ENCODE data around the gene PRTN3.

PRTN3 gene, protein sequence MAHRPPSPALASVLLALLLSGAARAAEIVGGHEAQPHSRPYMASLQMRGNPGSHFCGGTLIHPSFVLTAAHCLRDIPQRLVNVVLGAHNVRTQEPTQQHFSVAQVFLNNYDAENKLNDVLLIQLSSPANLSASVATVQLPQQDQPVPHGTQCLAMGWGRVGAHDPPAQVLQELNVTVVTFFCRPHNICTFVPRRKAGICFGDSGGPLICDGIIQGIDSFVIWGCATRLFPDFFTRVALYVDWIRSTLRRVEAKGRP

DNA sequence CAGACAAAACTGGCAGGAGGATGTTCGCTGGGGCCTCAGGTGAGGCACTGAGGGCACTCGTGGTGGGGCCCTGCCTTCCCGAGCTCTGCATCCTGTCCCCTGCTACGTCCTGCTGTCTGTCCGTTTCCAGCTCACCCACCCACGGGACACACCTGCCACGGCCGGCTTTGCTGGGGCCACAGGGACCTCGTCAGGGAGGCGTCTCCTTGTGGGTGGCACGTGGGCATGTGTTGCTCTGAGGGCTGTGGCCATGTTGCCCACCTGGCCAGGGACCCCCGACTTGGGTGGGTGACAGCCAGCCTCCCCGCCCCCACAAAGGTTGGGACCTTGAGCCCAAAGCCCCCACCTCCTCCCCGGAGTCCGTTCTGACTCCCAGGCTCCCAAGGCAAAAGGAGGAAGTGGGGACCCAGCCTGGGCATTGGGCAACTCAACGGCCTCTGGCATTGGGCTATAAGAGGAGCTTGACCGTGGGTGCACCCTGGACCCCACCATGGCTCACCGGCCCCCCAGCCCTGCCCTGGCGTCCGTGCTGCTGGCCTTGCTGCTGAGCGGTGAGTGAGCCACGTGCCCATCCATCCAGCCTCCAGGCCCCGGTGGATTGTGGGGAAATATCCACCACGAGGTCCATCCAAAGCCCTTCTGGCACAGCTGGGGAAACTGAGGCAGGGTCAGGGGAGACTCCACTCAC lies at the start of gene PRTN3:
PRTN3 (plus strand) TSS at position 481 of the 688 bp plus-strand sequence; CDS start at position 491, 10 bp downstream.
- no peak for DNase-seq (ENCODE audit: low read depth, low spot score)

DNA sequence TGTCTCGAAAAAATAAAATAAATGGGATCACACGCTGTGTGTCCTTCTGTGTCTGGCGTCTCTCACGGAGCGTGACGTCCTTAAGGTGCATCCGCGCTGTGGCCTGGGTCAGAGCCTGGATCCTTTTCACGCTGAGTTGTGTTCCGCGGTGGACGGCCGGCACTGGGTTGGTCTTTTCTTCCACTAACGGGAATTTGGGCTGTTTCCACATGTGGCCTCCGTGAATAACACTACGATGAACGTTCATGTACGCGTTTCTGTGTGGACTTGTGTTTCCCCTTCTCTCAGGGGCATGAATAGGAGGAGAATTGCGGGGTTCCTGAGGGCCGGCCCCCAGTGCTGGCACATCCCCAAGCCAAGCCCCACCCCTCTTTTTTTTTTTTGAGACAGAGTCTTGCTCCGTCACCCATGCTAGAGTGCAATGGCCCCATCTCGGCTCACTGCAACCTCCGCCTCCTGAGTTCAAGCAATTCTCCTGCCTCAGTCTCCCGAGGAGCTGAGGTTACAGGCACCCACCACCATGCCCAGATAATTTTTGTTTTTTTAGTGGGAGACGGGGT lies 49.7 kb upstream of the PRTN3 start:
- no peak for DNase-seq (ENCODE audit: low read depth, low spot score)

DNA sequence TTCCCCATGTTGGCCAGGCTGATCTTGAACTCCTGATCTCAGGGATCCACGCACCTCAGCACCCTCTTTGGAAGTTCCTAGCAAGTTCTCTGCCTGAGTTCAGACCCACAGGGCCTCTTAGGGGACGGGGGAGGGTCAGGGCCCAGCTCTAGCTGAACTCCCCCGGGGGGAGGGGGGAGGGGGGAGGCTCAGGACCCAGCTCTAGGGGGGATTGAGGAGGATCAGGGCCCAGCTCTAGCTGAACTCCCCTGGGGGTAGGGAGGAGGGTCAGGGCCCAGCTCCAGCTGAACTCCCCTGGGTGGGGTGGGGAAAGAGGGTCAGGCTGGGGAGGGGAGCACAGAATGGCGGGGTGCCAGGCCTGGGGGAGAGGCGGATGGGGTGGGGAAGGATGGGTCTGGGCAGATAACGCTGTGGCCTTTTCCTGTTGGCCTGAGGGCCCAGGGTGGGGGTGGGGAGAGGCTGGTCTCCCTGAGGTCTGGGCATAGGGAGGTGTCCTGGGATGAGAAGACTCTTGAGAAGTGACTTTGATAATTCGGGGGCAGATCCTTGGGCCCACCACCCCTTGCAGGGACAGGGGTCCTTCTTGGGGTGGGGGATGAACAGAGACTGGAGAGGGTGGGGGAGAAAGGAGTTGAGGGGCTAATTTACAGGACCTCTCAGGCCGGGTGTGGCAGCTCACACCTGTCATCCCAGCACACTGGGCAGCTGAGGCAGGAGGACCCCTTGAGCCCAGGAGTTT lies 49.1 kb upstream of the PRTN3 start:
- DNase-seq (ENCODE audit: low read depth, low spot score) = no peak

DNA sequence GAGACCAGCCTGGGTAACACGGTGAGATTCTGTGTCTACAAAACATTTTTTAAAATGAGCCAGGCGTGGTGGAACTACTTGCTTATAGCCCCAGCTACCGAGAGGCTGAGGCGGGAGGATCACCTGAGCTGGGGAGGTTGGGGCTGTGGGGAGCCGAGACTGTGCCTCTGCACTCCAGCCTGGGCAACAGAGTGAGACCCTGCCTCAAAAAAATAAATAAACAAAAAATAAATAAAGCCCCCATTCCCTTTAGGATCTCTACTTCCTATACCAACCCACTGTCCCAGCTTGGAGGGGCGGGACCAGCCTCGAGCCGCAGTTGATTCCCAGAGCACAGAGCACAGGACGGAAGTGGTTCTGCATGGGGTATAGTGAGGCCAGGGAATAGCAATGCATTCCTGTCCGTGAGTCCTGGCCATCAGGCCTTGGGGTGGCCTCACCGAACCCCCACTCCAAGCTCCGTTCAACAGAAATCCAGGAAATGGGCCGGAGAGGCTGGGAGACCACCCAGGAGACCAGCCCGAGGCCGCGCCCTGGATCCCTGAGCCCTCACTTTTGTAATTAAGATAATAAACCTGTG lies 48.4 kb upstream of the PRTN3 start:
- DNase-seq (ENCODE audit: low read depth, low spot score) = no peak

DNA sequence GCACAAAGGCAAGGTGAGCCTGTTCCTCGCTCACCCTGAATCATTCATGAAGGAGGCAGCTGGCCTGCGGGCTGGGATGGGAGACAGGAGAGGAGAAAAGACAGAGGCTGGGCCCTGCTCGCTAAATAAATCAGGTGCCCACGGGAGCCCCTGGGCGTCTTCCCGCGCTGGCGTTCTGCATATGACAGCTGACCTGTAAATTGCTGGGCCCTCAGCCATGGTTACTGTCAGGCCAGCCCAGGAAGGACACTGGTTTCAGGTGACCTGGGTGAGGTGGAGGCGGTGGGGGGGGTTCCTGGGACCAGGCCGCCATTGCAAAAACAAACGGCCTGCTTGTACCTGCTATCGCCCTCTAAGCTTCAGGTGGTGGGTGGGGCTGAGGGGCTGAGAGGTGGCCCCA lies 47.0 kb upstream of the PRTN3 start:
- DNase-seq (ENCODE audit: low read depth, low spot score) = no peak

DNA sequence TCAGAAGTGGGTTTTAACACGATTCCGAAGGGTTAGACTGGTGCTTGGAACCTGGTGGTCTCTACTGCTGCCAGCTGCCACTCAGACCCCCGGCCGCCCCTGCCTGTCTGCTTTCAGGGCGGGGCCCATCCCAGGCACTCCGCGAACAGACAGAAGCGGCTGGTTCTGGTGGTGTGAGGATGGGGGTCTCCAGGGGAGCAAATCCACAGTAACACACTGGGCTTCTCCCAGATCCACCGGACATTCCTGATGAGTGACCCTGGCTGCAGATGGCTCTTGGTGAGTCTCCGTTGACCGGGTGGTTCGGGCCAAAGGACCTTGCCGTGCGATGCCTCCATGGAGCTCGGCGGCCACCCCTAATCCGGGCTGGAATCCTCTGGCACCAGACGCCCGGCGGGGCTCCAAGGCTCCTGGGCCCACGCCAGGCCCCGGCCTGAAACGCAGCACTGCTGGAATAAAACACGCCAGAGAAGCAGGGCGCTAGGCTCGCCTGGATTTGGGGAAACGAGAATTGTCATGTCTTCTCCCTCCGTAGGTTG lies 45.7 kb upstream of the PRTN3 start:
- no peak for DNase-seq (ENCODE audit: low read depth, low spot score)

DNA sequence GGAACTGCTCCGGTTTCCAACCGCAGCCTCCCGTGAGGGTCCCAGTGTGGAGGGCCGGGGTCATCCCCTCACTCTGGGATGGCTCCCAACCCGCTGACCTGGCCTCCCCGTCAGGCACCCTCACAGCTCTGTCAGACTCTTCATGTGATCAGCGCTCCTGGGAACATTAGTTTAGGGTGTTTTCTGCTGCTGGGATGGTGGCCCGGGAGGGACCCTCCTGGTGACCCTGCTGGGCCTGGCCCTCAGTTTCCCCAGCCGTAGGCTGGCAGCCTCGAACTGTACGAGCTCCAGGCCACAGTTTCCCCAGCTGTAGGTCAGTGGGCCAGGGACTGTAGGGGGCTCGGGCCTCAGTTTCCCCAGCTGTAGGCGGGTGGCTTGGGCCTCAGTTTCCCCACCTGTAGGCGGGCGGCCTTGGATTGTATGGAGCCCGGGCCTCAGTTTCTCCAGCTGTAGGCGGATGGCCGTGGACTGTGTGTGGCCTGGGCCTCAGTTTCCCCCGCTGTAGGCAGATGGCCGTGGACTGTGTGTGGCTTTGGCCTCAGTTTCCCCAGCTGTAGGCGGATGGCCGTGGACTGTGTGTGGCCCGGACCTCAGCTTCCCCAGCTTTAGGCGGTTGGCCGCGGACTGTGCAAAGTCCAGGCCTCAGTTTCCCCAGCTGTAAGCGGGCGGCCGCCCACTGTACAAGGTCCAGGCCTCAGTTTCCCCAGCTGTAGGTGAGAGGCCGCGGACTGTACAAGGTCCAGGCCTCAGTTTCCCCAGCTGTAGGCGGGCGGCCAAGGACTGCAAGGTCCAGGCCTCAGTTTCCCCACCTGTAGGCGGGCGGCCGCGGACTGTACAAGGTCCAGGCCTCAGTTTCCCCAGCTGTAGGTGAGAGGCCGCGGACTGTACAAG lies 44.9 kb upstream of the PRTN3 start:
- DNase-seq (ENCODE audit: low read depth, low spot score) = no peak

DNA sequence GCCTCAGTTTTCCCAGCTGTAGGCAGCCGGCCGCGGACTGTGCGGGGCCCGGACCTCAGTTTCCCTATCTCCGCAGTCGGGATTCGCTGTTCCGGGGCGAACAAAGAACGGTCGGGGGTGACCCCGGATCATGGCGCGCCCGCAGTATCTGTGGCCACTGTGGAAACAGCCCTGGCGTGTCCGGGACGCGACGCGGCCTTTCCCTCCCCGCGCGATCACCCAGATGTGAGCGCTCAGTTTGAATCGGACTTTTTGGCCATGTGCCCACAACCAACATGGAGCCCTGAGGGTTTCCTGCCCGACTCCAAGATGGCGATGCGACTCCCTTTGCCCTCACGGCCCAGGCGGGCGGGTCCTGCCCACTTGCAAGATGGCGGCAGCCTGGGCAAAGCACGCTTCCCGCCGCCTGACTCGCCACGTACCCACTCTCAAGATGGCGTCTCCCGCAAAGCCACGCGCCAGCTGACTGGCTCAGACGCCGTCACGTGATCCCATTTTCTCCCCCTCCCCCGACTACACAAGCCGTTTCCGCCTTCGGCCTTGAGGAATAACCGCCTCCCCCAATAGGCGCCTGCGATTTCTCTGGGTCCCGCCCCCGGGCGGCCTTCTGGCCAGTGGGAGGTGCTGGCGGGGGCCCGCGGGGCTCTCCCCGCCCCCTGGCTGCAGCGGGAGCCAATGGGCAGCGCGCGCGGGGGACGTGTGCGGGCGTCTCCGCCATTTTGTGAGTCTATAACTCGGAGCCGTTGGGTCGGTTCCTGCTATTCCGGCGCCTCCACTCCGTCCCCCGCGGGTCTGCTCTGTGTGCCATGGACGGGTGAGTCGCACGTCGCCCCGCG lies 43.9 kb upstream of the PRTN3 start, which contains the start of gene PTBP1:
PTBP1 (plus strand) TSS at position 761 of the 836 bp plus-strand sequence; CDS start at position 807, 46 bp downstream.
- peak; percentile 99 for DNase-seq (ENCODE audit: low read depth, low spot score)

DNA sequence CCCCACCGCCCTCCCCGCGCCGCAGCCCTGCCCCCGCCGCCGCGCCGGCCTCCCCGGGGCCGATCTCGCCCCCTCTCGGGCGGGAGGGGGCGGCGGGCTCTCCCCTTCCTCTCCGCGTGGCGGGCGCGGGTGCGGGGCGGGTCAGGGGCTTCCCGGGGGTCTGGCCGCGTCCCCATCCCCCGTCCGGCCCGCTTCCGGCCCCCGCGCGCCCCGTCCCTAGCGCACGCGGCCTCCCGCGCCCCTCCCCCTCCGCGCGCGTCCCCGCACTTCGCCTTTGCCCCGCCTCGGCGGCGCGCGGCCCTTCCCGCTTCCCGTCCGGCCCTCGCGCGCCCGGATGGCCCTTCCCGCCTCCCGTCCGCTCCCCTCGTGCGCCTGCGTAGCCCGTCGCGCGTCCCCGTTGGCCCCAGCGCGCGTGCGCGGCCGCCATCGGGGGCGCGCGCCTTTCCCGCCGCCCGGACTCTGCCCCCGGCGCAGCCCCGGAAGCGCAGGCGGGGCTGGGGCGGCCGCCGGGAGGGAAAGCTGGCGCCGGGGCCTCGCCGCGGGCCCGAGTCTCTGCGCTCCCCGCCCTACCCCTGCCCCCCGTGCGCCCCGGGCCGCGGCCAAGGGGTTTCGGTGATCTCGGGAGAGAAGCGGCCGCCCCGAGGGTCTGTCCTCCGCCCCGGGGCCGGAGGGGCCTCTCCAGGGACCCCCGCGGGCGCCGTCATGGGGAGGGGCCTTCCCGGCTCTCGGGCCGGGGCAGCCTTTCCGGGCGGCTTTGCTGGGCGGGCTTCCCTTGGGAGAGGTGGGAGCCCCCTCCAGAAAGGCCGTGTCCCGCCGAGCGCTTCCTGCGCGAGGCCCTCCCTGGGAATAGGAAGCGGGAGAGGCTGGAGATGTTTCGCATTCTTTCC lies 43.0 kb upstream of the PRTN3 start:
- DNase-seq (ENCODE audit: low read depth, low spot score) = no peak

DNA sequence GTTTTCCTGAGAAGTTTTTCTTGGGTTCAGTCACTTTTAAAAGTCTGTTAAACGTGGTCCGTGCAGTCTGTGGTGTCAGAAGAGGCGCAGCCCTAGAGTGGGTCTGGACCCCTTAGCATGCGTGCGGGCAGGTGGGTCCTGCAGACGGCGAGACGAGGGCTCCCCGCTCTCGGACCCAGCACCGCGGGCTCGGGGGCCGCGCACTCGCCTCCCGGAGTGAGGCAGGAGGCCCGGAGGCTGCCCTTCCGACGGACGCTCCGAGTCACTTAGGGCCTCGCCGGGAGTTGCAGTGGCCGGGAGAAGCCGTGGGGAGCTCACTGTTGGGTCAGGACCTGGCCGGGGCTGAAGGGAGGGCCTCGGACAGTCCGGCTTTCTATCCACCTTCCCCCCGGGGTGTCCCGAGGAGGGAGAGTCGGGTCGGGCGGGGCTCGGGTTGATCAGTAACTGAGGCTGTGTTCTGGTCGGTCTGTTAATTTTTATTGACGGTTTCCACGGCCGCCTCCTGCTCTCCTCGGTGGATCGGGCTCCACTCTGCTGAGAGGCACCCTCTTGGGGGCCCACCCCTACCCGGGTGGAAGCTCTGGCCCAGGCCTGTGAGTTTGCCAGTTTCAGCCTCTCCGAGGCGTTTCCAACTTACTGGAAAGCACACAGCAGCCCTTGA lies 42.3 kb upstream of the PRTN3 start:
- DNase-seq (ENCODE audit: low read depth, low spot score) = no peak

DNA sequence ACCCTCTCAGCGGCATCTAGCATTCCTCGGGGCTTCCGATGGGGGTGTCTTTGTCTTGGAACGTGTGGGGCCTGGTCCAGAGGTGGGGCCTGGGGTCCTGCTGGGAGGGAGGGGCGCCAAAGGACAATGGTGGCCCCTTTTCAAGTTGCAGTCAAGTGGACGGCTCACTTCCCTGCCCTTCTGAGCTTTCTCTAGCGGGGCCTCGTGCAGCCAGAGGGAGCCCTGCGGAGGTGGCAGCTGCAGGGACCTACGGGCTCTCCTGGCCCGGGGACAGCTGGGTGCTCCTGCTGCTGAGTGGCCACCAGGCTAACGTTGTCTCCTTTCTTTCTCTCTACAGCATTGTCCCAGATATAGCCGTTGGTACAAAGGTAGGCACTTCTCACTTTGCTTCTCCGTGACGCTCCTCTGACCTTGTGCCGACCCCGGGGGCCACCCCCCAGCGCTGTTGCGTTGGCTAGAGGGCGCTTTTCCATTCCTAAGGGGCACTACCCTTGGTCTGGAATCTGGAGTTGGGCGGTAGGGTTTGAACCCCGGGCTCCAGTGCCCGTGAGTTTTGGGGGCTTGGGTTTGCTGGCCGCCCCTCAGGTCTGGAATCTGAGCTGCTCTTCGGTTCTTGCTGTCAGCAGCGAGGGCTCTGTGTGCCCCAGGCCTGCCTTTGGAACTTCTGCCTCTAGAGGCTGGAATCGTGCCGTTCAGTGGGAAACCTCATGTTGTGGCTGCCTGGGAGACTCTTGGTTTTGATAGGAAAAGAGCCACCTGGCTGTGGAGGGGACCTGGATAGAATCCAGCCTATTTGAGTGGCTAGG lies 41.5 kb upstream of the PRTN3 start:
- DNase-seq (ENCODE audit: low read depth, low spot score) = no peak

DNA sequence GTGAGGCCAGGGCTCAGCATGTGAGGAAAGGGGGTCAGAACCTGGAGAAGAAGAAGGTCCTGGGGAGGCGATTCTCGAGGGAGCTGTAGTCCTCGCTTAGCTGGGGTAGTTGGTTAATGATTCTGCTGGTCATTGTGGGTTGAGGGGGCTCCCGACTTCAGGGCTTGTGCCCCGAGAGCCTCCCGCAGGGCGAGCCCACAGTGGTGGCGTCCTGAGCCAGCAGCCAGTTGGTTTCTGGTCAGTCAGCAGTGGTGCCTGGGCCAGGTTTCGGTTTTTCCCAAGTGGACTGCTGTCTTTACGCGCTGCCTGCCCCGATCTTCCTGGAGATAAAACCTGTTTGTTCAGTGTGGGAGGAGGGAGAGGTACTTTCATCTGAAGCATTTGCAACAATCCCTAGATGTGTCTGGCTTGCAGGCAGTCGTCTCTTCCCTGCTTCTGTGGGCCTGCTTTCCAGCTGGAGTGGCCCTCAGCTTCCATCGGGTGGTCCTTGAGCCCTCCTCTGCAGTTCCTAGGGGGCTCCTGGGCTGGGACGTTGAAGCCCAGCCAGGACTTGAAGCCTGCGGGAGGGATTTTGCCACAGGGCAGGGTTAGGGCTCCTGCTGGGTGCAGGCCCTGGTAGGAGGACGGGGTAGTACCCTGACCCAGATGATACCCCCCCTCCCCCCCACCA lies 40.3 kb upstream of the PRTN3 start:
- no peak for DNase-seq (ENCODE audit: low read depth, low spot score)

DNA sequence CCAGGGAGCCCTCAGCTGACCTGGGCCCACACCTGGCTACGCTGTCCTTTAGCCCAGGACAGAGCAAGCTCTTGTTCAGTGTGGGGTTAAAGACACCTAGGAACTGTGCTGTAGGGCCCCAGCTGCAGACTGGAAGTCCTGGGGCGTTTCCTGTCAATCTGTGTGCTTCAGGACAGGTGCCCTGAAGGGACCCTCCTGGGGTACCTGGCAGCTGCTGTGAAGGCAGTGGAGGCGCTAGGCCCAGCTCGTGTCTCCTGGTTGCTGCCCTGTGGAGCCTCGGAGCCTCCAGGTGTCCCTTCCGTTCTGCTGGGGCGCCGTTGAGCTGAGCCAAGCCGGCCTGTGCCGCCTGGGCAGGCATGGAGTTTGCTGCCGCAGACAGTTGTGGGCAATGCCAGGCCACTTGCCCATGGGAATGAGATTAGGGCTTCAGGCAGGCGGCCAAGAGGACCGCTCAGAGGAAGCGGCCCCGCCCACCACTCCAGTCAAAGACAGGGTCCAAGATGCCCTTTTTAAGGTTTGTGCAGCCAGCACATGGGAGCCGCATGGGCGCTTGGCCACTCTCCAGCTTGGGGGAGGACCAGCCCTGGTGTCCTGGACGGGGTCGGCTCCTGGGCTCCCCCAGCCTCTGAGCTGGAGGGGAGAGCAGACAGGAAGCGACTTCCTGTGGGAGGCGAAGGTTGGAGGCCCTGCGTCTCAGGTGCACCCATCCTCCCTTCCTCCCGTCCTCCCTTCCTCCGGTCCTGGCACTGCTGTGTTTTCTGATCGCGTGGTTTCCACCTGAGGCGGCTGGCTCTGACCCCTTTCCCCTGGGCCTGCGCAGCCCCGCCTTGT lies 39.6 kb upstream of the PRTN3 start:
- no peak for DNase-seq (ENCODE audit: low read depth, low spot score)

DNA sequence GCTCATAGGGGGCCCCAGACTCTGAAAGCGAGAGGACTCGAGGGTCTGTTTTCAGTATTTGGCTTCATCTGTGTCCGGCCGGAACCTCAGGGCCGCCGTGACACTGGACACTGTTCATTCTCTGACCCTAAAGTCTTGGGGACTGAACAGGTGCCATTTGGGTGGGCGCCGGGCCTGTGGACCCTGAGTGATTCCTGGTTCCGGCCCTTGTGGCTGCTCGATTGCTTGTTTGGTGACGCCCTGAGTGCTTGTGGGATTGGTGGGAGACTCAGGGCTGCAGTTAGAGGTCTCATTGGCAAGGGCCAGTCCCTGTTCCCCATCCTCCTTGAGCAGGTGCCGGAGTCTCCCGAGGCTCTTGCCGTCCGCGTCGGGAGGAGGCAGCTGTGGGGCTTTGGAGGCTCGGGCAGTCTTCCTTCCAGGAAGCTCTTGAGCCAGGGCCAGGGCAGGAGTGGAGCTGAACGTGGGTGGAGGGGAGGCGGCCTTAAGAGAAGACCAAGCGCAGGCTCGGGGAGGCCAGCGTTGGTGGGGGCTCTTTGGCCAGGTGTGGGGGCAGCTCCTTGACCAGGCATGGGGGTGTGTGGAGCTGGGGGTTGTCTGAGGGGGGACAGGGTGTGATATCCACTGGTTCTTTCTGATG lies 38.8 kb upstream of the PRTN3 start:
- DNase-seq (ENCODE audit: low read depth, low spot score) = no peak

DNA sequence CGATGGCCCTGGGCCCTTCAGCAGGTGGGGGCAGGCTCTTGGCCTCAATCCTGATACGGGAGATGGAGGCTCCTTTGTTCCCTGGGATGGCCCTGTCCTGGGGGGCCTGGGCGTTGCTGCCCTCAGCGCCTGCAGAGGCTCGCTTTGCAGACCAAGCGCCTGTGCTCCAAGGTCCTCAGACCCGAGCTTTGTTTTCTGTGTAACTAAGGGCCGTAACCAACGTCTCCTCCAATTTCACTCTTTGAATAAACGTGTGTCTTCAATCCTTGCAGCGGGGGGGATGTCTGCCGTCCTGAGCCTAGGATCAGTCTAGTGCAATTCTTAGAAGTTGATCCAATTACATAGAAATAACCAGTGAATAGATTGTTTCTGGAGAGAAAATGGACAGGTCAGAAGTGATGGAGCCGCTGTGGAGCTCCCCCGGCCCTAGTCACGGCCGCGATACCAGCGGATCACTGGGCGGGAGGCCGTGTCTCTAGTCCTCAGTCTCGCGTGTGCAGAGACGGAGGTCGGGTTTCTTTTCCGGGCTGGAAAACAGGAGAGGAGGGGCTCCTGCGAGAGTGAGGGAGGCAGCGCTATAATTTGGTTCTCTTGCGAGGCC lies 38.2 kb upstream of the PRTN3 start:
- DNase-seq (ENCODE audit: low read depth, low spot score) = no peak
